Measurements from ENCODE around the gene GAD2. TPM values are rescaled to one million over a fixed set of nuclear protein-coding genes. Genes with fewer than 3 reads are reported as not detected.

Gene GAD2
- total RNA-seq, 6 donors from 2014 or later = not detected

GRCh38 chr10:26222563-26222962 lies 6.0 kb downstream of the GAD2 start:
- Histone ChIP-seq H3K27ac (no peak overlapping the region), H3K27me3 (peaks cover 0 to 17% (median 4%) of the 10 kb centered on the region in 4 donors), H3K4me3 (no peak overlapping the region), H3K4me1 (peaks cover 4 to 7% (median 6%) of the 10 kb centered on the region in 4 donors), H3K9me3 (no peaks in the 10 kb centered on the region), H3K36me3 (no peaks in the 10 kb centered on the region)
- no peak for TF ChIP-seq POLR2A (IDR thresholded peaks at IDR 0.05)
- no peak for TF ChIP-seq EP300 (IDR thresholded peaks at IDR 0.05)
- no peak for TF ChIP-seq CTCF (IDR thresholded peaks at IDR 0.05)
- TF ChIP-seq POLR2AphosphoS5 (IDR thresholded peaks at IDR 0.05) = no peak
- 27 to 28% methylated on average over 3 of the region's 3 CpGs for WGBS, 2 donors
- DNase-seq (no peak), ATAC-seq (ENCODE audit: low FRiP score in 2 of 2) (no peak)

DNA sequence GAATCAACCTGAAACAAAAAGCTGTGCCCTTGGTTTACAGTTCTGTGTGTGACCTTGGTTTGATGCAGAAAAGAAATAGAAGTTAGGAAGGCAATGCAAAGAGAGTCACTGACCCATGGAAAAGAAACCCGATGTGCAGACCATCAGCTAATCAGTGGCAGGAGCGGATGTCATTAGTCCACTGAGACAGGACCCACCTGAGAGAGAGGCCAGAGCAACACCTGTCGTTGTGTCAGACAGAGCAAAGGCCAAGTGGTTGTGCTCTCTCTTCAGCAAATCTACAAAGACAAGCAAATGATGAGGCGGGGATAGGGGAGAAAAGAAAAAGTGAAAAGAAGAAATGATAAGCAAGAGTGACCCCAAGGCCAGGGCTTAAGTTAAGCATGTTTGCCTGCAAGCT lies 8.7 kb downstream of the GAD2 start:
- WGBS, 2 donors = 63 to 72% methylated on average over 4 of the region's 4 CpGs
- H3K4me3 ChIP-seq = no peak overlapping the region
- no peak overlapping the region for H3K27ac ChIP-seq
- ATAC-seq (ENCODE audit: low FRiP score in 2 of 2) (no peak), DNase-seq (no peak)
- no peak for TF ChIP-seq POLR2AphosphoS5 (IDR thresholded peaks at IDR 0.05)
- TF ChIP-seq CTCF (IDR thresholded peaks at IDR 0.05) = no peak
- TF ChIP-seq EP300 (IDR thresholded peaks at IDR 0.05) = no peak
- TF ChIP-seq POLR2A (IDR thresholded peaks at IDR 0.05) = no peak
- peaks cover 0 to 3% (median 0%) of the 10 kb centered on the region in 4 donors for H3K27me3 ChIP-seq
- H3K36me3 ChIP-seq = no peaks in the 10 kb centered on the region
- no peaks in the 10 kb centered on the region for H3K4me1 ChIP-seq
- no peaks in the 10 kb centered on the region for H3K9me3 ChIP-seq

DNA sequence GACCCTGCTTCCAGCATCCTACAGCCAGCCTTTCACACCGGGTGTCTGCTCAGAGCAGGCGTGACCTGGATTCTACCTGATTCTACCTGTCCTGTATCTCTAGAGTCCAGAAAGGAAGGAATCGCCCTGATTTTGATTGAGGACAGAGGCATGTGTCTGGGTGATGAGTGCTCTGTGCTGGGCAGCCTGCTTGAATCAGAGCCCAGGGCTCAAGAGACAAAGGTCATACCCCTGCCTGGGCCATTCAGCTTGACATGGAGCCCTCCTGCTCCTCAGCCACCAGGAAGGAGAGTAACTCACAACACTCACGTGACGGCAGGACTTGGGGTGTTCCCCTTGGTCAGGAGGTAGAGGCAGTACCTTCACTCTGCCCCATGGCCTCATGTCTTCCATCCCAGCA lies 11.2 kb downstream of the GAD2 start:
- TF ChIP-seq POLR2A (IDR thresholded peaks at IDR 0.05) (no peak), CTCF (IDR thresholded peaks at IDR 0.05) (no peak), EP300 (IDR thresholded peaks at IDR 0.05) (no peak), POLR2AphosphoS5 (IDR thresholded peaks at IDR 0.05) (no peak)
- 77 to 92% methylated on average over 5 of the region's 5 CpGs for WGBS, 2 donors

DNA sequence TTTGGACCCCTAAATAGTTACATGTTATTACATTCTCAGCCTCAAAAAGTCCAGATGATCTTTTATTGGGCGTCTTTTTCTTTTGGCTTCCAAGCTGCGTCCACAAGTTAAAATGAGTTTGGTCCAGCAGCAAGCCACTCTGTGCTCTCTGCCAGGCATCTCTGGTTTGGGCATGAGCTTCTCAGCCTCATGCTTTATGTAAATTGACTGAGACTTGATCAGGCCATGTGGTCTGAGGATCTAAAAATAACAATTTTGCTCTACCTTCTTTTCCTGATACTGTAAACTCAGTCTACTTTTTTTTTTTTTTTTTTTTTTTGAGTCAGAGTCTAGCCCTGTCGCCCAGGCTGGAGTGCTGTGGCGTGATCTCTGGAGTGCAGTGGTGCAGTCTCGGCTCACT lies 15.6 kb downstream of the GAD2 start:
- Histone ChIP-seq H3K36me3 (no peaks in the 10 kb centered on the region), H3K4me3 (no peak overlapping the region), H3K27ac (no peak overlapping the region), H3K4me1 (no peaks in the 10 kb centered on the region), H3K27me3 (no peaks in the 10 kb centered on the region), H3K9me3 (no peaks in the 10 kb centered on the region)
- no peak for DNase-seq
- 94 to 95% methylated on average over 5 of the region's 5 CpGs for WGBS, 2 donors
- TF ChIP-seq EP300 (IDR thresholded peaks at IDR 0.05) (no peak), CTCF (IDR thresholded peaks at IDR 0.05) (no peak), POLR2A (IDR thresholded peaks at IDR 0.05) (no peak), POLR2AphosphoS5 (IDR thresholded peaks at IDR 0.05) (no peak)
- no peak for ATAC-seq (ENCODE audit: low FRiP score in 2 of 2)

More for the DNA sequence above, 11.2 kb downstream of the GAD2 start:
- Histone ChIP-seq H3K27ac (no peak overlapping the region), H3K36me3 (no peaks in the 10 kb centered on the region), H3K4me1 (no peaks in the 10 kb centered on the region), H3K27me3 (no peaks in the 10 kb centered on the region), H3K9me3 (no peaks in the 10 kb centered on the region), H3K4me3 (no peak overlapping the region)
- DNase-seq = no peak
- no peak for ATAC-seq (ENCODE audit: low FRiP score in 2 of 2)

- 93 to 95% methylated on average over 6 of the region's 6 CpGs for WGBS, 2 donors
- TF ChIP-seq CTCF (IDR thresholded peaks at IDR 0.05) = no peak
- TF ChIP-seq POLR2A (IDR thresholded peaks at IDR 0.05) = no peak
- H3K27me3 ChIP-seq = no peaks in the 10 kb centered on the region
- H3K4me3 ChIP-seq = no peak overlapping the region
- H3K27ac ChIP-seq = no peak overlapping the region
- DNase-seq (no peak), ATAC-seq (ENCODE audit: low FRiP score in 2 of 2) (no peak)
- no peaks in the 10 kb centered on the region for H3K9me3 ChIP-seq
- no peaks in the 10 kb centered on the region for H3K36me3 ChIP-seq
- H3K4me1 ChIP-seq = no peaks in the 10 kb centered on the region
Measured at GRCh38 chr10:26235761-26236160, 19.2 kb downstream of the GAD2 start.
